Measurements from ENCODE around the gene DDIT3. TPM values are rescaled to one million over a fixed set of nuclear protein-coding genes. Genes with fewer than 3 reads are reported as not detected.

Gene DDIT3
- total and polyA plus RNA-seq, 2 of the 13 experiments (the other 11 are each of a cell fraction or from before 2014, with no cell fraction given), result 27.5 to 48.7 TPM

DNA sequence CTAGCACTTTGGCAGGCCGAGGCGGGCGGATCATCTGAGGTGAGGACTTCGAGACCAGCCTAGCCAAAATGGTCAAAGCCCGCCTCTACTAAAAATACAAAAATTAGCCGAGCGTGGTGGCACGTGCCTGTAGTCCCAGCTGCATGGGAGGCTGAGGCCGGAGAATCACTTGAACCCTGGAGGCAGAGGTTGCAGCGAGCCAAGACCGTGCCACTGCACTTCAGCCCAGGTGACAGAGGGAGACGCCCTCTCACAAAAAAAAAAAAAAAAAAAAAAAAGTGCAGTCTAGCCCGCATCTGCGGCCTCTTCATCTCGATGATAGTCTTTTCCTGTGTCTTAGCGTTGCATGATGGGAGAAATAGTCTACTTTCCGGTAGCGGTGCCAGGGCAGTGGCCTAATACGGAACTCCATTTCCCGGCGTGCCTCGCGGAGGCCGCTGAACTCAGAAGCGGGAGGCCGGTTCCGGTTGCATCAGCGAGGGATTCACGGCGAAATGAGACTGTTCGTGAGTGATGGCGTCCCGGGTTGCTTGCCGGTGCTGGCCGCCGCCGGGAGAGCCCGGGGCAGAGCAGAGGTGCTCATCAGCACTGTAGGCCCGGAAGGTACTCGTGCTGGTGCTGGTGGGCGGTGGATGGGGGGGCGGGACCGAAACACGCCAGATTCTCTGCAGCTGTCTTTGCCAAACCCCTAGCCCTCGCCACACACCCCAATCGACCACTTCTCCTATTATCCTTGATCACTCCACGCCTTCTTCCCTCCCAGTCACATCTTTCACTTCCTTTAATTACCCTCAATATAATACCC, 32.5 kb downstream of the DDIT3 start, which contains the start of gene MARS1 (continued):
- peak; percentile 92 for TF ChIP-seq HDAC1 (CRISPR knock-in tag; IDR thresholded peaks at IDR 0.05)
- no peak for TF ChIP-seq MBD4 (IDR thresholded peaks at IDR 0.05; ENCODE audit: borderline replicate concordance, low read length)
- peak; percentile 19; the same call in 1 of the 2 replicates for TF ChIP-seq MAZ (IDR thresholded peaks at IDR 0.05; ENCODE audit: borderline replicate concordance, low read depth, low read length)
- peak; percentile 45; the same call in 1 of the 2 replicates for TF ChIP-seq MAZ (CRISPR knock-in tag; IDR thresholded peaks at IDR 0.05; ENCODE audit: low read depth)
- TF ChIP-seq, protein P1, sequence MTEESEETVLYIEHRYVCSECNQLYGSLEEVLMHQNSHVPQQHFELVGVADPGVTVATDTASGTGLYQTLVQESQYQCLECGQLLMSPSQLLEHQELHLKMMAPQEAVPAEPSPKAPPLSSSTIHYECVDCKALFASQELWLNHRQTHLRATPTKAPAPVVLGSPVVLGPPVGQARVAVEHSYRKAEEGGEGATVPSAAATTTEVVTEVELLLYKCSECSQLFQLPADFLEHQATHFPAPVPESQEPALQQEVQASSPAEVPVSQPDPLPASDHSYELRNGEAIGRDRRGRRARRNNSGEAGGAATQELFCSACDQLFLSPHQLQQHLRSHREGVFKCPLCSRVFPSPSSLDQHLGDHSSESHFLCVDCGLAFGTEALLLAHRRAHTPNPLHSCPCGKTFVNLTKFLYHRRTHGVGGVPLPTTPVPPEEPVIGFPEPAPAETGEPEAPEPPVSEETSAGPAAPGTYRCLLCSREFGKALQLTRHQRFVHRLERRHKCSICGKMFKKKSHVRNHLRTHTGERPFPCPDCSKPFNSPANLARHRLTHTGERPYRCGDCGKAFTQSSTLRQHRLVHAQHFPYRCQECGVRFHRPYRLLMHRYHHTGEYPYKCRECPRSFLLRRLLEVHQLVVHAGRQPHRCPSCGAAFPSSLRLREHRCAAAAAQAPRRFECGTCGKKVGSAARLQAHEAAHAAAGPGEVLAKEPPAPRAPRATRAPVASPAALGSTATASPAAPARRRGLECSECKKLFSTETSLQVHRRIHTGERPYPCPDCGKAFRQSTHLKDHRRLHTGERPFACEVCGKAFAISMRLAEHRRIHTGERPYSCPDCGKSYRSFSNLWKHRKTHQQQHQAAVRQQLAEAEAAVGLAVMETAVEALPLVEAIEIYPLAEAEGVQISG (CRISPR knock-in tag; IDR thresholded peaks at IDR 0.05), result peak; percentile 99
- TF ChIP-seq ZFP41 (CRISPR knock-in tag; IDR thresholded peaks at IDR 0.05; ENCODE audit: borderline replicate concordance), result no peak
- TF ChIP-seq, protein P2, sequence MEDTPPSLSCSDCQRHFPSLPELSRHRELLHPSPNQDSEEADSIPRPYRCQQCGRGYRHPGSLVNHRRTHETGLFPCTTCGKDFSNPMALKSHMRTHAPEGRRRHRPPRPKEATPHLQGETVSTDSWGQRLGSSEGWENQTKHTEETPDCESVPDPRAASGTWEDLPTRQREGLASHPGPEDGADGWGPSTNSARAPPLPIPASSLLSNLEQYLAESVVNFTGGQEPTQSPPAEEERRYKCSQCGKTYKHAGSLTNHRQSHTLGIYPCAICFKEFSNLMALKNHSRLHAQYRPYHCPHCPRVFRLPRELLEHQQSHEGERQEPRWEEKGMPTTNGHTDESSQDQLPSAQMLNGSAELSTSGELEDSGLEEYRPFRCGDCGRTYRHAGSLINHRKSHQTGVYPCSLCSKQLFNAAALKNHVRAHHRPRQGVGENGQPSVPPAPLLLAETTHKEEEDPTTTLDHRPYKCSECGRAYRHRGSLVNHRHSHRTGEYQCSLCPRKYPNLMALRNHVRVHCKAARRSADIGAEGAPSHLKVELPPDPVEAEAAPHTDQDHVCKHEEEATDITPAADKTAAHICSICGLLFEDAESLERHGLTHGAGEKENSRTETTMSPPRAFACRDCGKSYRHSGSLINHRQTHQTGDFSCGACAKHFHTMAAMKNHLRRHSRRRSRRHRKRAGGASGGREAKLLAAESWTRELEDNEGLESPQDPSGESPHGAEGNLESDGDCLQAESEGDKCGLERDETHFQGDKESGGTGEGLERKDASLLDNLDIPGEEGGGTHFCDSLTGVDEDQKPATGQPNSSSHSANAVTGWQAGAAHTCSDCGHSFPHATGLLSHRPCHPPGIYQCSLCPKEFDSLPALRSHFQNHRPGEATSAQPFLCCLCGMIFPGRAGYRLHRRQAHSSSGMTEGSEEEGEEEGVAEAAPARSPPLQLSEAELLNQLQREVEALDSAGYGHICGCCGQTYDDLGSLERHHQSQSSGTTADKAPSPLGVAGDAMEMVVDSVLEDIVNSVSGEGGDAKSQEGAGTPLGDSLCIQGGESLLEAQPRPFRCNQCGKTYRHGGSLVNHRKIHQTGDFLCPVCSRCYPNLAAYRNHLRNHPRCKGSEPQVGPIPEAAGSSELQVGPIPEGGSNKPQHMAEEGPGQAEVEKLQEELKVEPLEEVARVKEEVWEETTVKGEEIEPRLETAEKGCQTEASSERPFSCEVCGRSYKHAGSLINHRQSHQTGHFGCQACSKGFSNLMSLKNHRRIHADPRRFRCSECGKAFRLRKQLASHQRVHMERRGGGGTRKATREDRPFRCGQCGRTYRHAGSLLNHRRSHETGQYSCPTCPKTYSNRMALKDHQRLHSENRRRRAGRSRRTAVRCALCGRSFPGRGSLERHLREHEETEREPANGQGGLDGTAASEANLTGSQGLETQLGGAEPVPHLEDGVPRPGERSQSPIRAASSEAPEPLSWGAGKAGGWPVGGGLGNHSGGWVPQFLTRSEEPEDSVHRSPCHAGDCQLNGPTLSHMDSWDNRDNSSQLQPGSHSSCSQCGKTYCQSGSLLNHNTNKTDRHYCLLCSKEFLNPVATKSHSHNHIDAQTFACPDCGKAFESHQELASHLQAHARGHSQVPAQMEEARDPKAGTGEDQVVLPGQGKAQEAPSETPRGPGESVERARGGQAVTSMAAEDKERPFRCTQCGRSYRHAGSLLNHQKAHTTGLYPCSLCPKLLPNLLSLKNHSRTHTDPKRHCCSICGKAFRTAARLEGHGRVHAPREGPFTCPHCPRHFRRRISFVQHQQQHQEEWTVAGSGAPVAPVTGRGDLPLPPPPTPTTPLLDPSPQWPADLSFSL (CRISPR knock-in tag; IDR thresholded peaks at IDR 0.05), result no peak
- no peak for TF ChIP-seq ZNF432 (CRISPR knock-in tag; IDR thresholded peaks at IDR 0.05; ENCODE audit: borderline replicate concordance)
- TF ChIP-seq ZKSCAN1 (IDR thresholded peaks at IDR 0.05; ENCODE audit: low read length), result no peak
- TF ChIP-seq ZFAT (CRISPR knock-in tag; conservative IDR thresholded peaks at IDR 0.05), result no peak
- TF ChIP-seq RFX1 (IDR thresholded peaks at IDR 0.05), result no peak
- no peak for TF ChIP-seq ZNF225 (CRISPR knock-in tag; IDR thresholded peaks at IDR 0.05)
- no peak for TF ChIP-seq ISX (CRISPR knock-in tag; conservative IDR thresholded peaks at IDR 0.05)
- TF ChIP-seq, protein P3, sequence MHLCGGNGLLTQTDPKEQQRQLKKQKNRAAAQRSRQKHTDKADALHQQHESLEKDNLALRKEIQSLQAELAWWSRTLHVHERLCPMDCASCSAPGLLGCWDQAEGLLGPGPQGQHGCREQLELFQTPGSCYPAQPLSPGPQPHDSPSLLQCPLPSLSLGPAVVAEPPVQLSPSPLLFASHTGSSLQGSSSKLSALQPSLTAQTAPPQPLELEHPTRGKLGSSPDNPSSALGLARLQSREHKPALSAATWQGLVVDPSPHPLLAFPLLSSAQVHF (CRISPR knock-in tag; IDR thresholded peaks at IDR 0.05), result no peak
- TF ChIP-seq HNF4G (IDR thresholded peaks at IDR 0.05; ENCODE audit: borderline replicate concordance, low read depth, low read length), result no peak
- TF ChIP-seq HNF4G (CRISPR knock-in tag; IDR thresholded peaks at IDR 0.05; ENCODE audit: borderline replicate concordance, low read depth), result no peak
- TF ChIP-seq, protein P4, sequence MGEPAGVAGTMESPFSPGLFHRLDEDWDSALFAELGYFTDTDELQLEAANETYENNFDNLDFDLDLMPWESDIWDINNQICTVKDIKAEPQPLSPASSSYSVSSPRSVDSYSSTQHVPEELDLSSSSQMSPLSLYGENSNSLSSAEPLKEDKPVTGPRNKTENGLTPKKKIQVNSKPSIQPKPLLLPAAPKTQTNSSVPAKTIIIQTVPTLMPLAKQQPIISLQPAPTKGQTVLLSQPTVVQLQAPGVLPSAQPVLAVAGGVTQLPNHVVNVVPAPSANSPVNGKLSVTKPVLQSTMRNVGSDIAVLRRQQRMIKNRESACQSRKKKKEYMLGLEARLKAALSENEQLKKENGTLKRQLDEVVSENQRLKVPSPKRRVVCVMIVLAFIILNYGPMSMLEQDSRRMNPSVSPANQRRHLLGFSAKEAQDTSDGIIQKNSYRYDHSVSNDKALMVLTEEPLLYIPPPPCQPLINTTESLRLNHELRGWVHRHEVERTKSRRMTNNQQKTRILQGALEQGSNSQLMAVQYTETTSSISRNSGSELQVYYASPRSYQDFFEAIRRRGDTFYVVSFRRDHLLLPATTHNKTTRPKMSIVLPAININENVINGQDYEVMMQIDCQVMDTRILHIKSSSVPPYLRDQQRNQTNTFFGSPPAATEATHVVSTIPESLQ (CRISPR knock-in tag; conservative IDR thresholded peaks at IDR 0.05), result no peak
- 0 out of 2 replicates have a peak, but pooled peaks have one; percentile 36 for TF ChIP-seq ZNF670 (CRISPR knock-in tag; IDR thresholded peaks at IDR 0.05; ENCODE audit: borderline replicate concordance)

Measured in HepG2 (cell line).